MM.1S (cell line): ENCODE results near the gene SENP1.

Experiments
- CTCF ChIP-seq: fragments of 300-600 bp; sonication (generic); IDR thresholded peaks from 2 replicates; pipeline ENCODE4 v1.5.1; 2016; ENCODE audit warnings: antibody characterized with exemption, low read length, mixed read lengths
- EZH2 ChIP-seq: fragments of 300-600 bp; sonication (generic); optimal IDR thresholded peaks from 2 replicates; pipeline ENCODE3; 2017; ENCODE audit warnings: low read depth, mild to moderate bottlenecking, antibody characterized with exemption, low read length, mixed read lengths
- EZH2phosphoT487 ChIP-seq: fragments of 300-600 bp; sonication (generic); IDR thresholded peaks from 2 replicates; pipeline ENCODE4 v1.6.1; 2018; ENCODE audit warnings: antibody characterized with exemption, low read length

GRCh38 chr12:48040354-48040753 lies 65.5 kb downstream of the SENP1 start:
- TF ChIP-seq CTCF (no peak), EZH2 (no peak), EZH2phosphoT487 (no peak)
